HG03045 (cell line): Measurements from ENCODE around the gene DGKZ.

ENCODE experiments used
- ATAC-seq: cut with Tn5 transposase; IDR thresholded peaks from one replicate; pipeline ENCODE4 v1.9.1; 2021; ENCODE audit warnings: mild to moderate bottlenecking, moderate library complexity; ENCODE audit not compliant: unreplicated experiment

Gene DGKZ

DNA sequence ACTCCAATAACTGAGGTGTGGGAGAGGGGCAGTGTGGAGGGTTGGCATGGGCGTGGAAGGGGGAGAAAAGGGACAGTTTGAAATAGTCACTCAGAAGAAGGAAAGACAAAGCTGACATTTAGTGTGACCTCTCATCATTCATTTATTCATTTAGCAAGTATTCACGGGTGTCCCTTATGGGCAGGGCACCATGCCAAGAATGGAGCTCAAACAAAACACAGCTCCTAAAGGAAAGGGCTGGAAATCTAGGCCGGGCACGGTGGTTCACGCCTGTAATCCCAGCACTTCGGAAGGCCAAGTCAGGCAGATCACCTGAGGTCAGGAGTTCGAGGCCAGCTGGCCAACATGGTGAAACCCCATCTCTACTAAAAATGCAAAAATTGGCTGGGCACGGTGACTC lies 19.4 kb upstream of the DGKZ start:
- no peak for ATAC-seq

DNA sequence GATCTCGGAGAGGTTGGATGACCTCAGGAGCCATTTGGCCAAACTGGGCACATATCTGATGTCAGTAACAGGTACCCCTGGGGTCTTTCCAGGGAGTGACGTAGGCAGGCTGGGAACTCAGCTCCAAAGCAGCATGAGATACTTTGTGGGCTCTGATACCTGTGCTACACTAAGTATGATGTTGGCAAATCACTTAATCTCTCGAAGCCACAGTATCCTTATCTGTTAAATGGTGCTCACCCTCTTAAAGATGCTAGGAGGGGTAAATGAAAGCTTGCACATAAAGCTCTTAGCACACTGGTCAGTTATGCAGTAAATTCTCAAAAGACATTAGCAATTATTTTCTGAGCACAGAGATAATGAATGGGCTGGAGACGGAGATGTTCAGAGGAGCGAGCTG lies 17.1 kb upstream of the DGKZ start:
- no peak for ATAC-seq

DNA sequence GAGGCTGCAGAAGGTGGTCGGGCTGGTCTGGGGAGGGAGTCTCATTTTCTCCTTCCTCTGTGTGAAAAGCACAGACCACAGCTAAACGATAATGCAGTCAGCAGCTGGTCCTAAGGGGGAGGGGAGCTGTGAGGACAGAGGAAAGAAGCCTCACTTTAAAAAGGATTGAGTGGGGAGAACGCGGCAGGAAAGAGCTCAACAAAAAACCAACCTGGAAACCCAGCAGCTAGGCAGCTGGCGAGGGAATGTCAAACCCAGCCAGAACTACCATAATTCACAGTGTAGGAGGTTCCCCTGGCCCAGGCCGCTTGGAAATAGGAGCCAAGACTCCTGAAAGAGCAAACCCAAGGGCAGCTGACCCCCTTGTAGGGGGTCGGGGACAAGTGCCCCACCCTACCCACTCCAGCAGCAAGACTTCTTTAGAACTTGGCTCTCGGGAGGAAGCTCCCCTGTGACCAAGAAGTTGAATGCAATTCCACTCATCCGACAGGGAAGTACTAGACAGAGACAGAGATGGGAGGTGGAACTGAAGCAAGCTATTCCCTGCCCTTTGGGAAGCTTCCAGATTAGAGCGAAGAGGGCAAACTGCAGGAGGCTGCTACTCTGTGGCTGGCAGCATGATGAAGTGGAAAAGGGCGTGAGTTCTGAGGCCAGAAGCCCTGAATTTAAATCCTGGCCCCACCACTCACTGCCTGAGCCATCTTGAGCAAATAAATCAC lies 16.5 kb upstream of the DGKZ start:
- ATAC-seq = no peak

DNA sequence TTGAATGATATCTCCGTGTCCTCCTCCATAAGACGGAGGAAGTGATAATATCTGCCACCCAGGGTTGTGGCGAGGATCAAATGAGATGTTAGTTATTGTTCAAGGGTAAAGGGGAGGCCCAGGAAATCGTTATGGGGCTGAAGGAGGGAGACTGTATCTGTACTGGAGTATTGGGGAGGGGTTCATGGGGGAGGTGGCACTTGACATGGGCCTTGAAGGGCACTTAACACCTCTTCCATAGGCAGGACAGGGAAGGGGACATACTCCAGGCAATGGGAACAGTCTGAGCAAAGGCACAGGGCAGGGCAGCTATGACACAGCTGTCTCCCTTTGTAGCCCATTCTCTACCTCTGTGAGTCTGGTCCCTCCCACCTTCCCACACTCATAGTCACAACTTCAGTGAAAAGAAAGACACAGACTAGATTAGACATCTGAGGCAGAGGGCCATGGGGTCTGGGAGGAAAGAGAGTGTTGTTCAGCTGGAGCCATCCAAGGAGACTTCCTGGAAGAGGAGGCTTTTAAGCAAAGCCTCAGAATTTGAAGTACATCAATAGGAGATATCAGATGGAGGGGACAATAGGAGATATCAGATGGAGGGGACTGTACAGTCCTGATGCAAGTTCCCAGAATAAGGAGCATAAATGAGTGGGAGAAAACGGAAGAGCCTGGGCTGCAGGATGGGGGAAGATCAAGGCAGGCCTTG lies 15.8 kb upstream of the DGKZ start:
- ATAC-seq = no peak

DNA sequence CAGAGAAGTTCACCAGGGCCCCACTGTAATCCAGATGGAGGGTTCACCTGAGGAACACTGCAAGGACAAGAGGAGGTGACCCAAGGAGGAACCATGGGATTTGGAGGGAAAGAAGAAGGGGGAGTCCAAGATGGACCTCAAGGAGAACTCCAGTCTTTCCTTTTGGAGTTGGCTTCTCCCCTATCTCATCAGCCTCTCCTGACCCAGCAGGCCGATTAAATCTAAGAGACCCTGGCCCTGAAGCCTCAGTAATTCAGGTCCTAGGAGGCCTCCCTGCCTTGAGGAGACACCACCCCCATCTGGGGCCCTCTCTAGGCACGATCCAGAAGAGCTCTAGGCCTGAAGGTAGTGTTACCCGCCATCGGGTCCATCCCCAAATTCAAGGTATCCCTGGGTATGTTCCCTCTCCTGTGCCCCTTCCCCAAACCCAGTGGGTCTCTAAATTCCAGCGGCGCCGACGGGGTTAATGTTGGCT lies 15.1 kb upstream of the DGKZ start:
- ATAC-seq = no peak

DNA sequence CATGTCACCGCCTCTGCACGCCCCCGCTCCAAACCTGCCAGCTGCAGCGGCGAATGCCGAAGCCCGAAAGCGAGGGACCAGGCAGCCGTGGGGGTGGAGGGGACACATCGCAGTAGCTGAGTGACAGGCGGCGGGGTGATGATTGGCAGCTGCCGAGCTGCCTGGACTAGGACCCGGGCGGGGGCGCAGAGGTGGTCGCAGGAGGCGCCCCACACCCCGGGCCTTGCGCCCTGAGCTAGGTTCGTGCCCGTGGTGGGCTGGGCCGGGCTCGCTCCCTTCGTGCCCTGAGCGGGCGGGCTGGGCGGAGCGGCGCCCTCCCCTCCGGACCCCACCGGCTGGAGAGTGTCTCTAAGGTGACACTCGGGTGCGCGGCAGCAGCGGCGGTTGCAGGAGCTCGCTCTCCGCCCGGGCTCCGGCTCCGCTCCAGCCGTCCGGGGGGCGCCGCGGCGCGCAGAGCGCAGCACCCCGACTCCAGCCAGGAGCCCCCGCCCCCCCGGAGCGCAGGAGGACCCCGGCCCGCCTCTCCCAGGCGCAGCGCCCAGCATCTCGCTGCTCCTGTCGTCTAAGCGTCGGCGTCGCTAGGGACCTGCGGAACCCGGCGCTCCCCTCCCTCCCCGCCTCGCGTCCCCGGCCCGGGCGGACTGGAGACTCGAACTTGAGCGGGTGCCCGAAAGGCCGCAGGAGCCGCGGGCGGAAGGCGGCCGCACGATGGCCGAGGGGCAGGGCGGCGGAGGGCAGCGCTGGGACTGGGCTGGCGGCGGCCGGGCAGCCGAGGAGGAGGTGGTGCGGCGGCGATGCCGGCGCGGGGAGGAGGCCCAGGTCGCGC lies 14.5 kb upstream of the DGKZ start:
- ATAC-seq = no peak

DNA sequence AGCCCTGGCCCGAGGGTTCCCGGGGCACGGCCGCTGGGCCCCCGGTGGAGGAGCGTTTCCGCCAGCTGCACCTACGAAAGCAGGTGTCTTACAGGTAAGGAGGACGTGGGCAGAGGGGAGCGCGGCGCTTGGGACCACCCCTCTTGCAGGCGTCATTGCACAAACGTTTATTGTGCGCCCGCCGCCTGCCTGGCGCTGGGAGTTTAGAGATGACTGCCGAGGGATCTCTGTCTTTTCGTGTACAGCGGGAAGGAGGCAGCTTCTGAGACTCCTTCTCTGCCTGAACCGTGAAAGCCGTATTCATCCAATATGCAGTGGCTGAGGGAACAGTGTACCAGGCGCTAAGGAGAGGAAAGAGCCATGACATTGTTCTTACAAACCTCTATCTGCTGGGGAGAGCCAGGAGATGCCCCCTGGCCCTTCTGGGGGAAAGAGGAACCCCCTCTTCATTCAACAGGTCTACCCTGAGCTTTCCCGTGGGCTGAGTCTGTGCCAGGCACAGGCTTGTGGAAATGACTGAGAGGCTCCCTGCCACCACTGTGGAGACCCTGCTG lies 13.8 kb upstream of the DGKZ start:
- no peak for ATAC-seq

DNA sequence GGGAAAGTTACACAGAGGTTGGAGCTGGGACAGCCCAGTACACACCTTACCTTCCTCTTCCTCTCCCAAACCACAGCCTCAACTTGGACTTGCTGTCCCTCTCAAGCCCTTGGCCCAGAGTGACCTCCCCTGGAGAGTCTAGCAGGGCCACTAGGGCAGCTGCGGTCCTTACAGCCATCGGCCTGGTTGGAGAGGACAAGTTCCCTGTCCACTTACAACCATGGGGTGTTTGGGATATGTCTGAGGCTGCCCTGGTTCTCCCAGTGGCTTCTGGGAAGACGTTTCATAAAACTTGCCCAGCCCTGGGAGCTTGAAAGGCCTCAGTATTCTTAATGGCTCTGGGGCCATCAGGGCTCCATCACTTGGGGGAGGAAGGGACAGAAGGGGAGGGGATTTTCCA lies 13.1 kb upstream of the DGKZ start:
- ATAC-seq = no peak

DNA sequence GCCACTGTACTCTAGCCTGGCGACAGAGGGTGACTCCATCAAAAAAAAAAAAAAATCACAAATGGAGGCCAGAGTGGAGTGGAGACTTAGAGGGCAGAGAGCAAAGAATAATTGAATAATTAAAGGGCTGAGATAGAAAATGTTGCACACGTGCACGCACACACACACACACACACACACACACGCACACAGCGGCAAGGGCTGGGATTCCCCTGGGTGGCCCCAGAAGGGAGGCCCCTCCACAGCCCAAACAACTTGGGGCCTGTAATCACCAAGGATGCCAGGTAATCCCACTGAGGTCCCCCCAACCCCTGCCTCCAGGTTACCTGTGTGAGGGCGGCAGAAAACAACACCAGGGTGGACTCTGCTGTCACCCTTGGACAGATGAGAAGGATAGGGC lies 12.0 kb upstream of the DGKZ start:
- no peak for ATAC-seq

DNA sequence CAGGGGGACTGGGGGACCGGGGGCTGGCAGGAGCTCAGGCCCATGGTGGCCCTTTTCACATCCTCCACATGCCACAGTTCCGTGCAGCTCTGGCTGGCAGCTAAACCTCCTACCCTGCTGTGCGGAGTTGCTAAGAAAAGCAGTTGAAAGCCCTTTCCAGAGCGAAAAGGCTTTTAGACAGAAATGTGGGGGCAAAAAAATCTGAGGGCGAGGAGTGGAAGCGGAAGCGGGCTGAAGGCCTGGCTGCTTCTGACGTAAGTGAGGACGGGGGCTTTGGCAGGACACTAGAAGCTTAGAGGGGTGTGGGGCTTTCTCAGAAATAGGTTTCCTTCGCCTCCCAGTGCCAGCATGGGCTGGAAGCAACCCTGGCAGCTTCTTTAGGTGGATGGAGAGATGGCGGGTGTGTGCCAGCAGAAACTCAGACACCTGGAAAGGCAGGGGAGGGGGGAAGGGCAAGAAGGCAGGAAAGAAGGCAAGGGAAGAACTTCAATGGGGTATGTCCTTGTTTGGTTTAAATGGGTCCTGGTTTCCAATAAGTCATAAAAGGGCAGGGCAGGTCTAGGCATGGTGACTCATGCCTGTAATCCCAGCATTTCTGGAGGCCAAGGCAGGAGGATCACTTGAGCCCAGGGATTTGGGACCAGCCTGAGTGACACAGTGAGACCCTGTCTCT lies 11.2 kb upstream of the DGKZ start:
- ATAC-seq = no peak

DNA sequence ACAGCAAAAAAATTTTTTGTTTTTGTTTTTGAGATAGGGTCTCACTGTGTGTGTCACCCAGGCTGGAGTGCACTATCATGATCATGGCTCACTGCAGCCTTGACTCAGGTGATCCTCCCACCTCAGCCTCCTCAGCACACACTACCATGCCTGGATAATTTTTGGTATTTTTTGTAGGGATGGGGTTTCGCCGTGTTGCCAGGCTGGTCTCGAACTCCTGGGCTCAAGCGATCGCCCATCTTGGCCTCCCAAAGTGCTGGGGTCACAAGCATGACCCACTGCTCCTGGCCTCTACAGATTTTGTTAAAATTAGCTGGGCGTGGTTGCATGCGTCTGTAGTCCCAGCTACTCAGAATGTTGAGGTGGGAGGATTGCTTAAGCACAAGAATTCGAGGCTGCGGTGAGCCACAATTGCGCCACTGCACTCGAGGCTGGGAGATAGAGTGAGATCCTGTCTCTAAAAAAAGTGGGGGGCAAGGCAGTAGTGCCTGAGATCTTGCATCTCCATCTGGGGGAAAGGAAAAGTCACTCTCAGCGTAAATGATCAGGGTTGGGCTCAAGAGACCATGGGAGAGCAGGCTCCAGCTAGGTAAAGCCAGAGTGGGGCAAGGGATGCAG lies 10.6 kb upstream of the DGKZ start:
- no peak for ATAC-seq

DNA sequence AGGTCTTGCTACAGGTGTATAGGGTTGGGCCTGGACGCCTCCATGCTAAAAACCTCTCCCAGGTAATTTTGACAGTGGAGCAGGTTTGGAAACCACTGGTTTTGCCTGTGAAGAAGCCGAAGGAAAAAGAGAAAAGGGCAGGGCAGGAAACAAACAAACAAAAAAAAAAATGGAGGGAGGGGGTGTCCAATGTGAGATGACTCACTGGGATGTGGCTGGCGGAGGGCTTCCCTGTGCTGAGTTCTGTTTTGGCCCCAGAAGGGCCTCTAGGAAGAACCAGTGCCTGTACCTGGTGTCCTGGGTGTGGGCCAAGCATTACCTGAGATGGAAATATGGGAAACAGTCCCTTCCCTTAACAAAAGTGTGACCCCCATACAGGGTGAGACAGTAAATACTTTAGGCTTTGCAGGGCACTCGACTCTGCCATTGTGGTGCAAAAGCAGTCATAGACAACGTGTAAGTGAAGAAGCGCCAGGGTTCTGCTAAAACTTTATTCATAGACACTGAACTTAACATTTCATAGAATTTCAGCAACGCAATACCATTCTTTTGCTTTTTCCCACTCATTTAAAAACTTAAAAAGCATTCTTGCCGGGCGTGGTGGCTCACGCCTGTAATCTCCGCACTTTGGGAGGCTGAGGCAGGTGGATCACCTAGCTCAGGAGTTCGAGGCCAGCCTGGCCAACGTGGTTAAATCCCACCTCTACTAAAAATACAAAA lies 9.5 kb upstream of the DGKZ start:
- ATAC-seq = no peak

DNA sequence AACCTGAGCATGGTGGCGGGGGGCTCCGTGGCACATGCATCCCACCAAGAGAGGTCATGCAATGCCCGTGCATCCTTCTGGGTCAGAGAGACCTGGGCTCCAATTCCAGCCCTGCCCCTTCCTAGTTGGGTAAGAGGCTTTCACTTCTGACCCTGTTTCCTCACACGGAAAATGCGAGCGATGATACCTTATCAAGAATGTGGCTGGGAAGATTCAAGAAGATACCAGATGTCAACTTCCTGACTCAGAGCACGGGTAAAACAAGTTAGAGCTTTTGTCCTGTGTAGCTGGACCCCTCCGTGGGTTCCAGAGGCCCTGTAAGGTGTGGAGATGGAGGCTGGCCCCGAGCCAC lies 8.7 kb upstream of the DGKZ start:
- no peak for ATAC-seq

DNA sequence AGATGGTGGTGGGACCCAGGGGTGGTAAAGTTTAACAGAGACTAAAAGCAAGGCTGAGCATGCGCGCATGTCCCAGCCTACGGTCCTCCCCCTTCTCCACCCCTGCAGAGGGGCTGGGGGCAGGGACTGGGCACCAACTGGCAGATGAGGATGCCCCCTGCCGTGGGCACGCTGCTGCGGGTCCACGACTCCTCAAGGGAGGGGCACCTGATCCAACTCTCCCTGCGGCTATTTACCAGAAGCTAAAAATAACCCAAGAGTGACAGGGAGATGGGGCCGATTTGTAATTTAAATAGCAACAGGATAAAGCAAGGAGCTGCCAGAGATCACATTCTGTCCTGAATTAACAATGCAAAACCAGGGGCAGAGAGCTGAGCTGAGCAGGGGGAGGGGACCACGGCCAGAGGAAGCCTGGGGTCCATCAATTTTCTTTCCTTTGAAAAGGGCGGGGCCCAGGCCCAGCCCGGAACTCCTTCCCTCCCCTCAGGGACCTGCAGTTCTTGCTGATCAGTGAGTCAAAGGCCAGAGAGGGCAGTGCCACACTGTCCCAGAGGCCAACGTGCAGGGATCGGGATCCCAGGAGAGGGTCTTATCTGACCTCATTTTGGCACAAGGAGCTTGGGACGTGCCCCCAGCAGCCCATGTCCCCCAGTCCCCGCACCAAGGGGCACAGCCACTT lies 8.1 kb upstream of the DGKZ start:
- ATAC-seq = no peak

DNA sequence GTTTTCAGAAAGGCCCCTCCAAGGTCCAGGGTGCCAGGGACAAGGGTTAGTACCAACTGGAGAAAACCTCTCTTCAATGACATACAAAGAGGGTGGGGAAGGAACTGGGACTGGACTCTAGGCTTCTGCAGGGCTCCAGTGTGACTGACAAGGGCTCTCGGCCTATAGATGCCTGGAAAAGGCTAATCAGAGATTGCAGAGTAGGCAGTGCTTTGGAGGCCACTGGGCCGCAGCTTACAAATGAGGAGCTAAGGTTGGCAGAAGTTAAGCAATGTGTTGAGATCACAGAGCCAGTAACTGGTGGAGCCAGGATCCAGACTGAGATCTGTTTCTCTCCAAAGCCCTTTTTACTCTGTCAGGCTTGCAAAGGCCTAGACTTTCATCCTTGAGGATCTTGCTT lies 7.4 kb upstream of the DGKZ start:
- ATAC-seq = no peak

DNA sequence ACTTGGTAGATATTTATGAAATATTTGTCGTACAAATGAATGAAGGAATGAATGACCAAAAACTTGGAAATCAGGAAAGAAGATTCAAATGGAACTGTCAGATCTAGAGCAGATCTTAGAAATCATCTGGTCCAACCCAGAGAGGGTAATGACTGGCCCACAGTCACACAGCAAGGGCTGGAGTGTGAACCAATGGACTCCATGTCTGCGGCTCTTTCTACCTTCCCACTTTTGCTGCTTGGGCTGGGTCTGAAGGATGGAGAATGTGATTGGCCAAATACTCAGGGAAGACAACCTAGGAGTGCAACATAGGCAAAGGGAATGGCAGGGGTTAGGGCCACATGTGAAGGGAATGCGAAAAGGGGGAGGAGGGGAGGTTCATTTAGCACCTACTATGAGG lies 5.8 kb upstream of the DGKZ start:
- ATAC-seq = no peak

DNA sequence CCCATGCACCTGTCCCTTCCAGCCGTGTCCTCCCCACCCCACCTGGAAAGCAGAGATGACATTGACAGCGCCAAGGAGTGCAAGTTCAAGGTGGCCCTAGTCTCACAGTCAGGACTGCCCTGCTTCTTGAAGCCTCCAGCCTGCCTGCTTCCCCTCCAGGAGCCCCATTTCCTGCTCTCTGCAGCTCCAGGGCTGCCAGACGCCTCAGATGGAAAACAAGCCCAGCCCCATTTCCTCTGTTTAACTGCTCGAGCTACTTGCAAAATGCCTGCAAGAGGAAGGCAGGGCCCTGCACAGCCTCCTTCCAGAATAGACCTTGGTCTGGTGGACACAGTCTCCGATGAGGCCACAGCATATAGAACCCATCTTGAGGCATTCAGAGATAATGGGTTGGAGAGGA lies 5.0 kb upstream of the DGKZ start:
- ATAC-seq = no peak

DNA sequence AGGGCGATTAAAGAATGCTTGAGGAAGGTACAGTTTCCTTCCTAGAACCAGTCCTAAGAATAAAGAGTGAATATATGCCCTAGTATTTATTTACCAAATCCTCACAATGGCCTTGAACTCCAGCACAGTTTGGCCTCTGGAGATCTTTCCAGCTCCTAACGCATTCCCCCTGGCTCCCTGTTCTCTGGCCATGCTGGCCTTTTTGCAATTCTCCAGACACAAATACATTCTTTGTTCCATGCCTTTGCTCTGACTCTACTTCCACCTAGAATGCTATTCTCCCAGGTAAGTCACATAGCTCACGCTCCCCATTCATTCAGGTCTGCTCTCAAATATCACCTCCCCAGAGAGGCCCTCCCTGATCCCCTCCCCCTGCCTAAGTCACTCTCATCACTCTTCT lies 3.7 kb upstream of the DGKZ start:
- ATAC-seq = no peak

DNA sequence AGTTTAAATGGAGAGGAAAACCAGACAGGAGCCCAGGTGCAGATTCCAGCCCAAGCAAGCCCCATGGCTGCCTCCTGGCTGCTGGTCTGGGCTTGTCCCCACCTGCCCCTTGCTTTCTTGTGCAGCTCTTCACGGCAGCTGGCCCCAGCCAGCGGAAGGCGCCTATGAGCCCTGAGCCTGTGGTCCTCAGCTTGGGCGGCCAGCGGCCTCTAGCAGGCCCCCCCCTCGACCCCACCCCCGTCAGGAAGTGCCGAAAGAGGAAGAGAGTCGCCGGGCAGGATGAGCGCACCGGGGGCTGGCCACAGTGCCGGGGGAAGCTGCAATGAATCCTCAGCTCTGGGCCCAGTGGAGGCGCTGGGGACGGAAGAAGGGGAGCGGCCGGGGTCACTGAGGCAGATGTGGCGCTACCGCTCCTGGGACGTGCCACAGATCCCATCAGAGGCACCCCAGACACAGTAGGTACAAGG lies 2.1 kb upstream of the DGKZ start:
- ATAC-seq = no peak
